ENCODE measurements around the gene KLHL29. TPM values are rescaled to one million over a fixed set of nuclear protein-coding genes. Genes with fewer than 3 reads are reported as not detected.
A peak's percentile ranks its signal among the peaks of the same experiment; 100 is the strongest.

KLHL29 gene
- total and polyA plus RNA-seq, 10 donors: 1.5 to 30.5 (median 9.4) TPM

DNA sequence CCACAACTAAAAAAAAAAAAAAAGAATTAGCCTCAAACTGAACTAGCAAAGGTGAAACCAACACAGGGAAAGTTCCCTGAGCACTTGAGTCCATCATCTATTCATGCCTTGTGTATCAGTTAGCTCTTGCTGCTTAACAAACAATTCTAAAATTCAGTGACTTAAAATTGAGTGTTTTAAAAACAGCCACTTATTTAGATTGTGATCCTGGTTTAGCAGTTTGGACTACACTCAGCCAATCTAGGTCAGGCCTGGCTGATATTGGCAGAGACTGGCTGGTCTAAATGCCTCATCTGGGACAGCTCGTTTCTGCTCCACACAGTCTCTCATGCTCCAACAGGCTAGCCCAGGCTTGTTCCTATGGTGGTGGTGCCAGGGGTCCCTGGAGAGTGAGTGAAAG lies 294.1 kb downstream of the KLHL29 start:
- 70 to 100% (median 83%) methylated on average over 1 of the region's 1 CpG for WGBS, 5 donors
- H3K36me3 ChIP-seq: no peaks in the 10 kb centered on the region
- no peak for TF ChIP-seq POLR2AphosphoS5 (IDR thresholded peaks at IDR 0.05)
- TF ChIP-seq, protein P1, sequence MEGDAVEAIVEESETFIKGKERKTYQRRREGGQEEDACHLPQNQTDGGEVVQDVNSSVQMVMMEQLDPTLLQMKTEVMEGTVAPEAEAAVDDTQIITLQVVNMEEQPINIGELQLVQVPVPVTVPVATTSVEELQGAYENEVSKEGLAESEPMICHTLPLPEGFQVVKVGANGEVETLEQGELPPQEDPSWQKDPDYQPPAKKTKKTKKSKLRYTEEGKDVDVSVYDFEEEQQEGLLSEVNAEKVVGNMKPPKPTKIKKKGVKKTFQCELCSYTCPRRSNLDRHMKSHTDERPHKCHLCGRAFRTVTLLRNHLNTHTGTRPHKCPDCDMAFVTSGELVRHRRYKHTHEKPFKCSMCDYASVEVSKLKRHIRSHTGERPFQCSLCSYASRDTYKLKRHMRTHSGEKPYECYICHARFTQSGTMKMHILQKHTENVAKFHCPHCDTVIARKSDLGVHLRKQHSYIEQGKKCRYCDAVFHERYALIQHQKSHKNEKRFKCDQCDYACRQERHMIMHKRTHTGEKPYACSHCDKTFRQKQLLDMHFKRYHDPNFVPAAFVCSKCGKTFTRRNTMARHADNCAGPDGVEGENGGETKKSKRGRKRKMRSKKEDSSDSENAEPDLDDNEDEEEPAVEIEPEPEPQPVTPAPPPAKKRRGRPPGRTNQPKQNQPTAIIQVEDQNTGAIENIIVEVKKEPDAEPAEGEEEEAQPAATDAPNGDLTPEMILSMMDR (IDR thresholded peaks at IDR 0.05 in 8 of 11, conservative IDR thresholded peaks at IDR 0.05 in 3 of 11): no peak
- TF ChIP-seq POLR2A (IDR thresholded peaks at IDR 0.05): no peak

DNA sequence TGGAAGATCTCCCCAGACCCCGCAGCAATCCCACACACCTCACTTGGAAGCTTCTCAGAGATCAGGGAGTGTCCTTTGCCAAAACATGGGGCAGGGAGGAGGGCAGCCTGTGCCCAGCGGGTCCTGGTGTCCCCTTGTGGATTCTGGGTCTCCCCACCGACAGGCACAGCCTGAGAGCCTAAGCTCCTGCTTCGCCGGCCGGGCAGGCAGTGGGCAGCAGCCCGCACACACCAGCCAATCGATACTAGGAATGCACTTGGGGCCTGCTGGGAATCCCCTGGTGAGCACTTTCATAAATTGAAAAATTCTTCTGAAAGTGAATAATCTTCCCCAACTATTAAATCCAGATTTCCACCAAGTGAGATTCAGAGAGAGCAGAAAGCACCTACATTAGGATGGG lies 296.0 kb downstream of the KLHL29 start:
- DNase-seq: no peak
- no peak overlapping the region for H3K4me3 ChIP-seq
- WGBS, 5 donors: 82 to 100% (median 94%) methylated on average over 2 to 8 of the region's 8 CpGs
- TF ChIP-seq POLR2A (IDR thresholded peaks at IDR 0.05): no peak
- TF ChIP-seq, protein P1 (IDR thresholded peaks at IDR 0.05 in 8 of 11, conservative IDR thresholded peaks at IDR 0.05 in 3 of 11): no peak
- no peak for TF ChIP-seq POLR2AphosphoS5 (IDR thresholded peaks at IDR 0.05)
- H3K9me3 ChIP-seq: peaks cover 0 to 18% (median 11%) of the 10 kb centered on the region in 8 donors
- H3K36me3 ChIP-seq: peaks cover 0 to 4% (median 0%) of the 10 kb centered on the region in 6 donors
- H3K27me3 ChIP-seq (replicated peaks in 1 of 7): peaks cover 0 to 11% (median 0%) of the 10 kb centered on the region in 7 donors
- H3K4me1 ChIP-seq: peaks cover 0 to 7% (median 0%) of the 10 kb centered on the region in 6 donors
- intact Hi-C loops (cut with DNase I; ENCODE audit: low total_unique reads): no loop called here
- no peak overlapping the region for H3K27ac ChIP-seq

More for the DNA sequence above, 294.1 kb downstream of the KLHL29 start:
- H3K4me1 ChIP-seq: no peaks in the 10 kb centered on the region
- H3K4me3 ChIP-seq: no peak overlapping the region
- H3K9me3 ChIP-seq: peaks cover 0 to 18% (median 11%) of the 10 kb centered on the region in 8 donors
- DNase-seq: no peak
- no peak overlapping the region for H3K27ac ChIP-seq
- peaks cover 0 to 7% (median 0%) of the 10 kb centered on the region in 7 donors for H3K27me3 ChIP-seq (replicated peaks in 1 of 7)
- intact Hi-C loops (cut with DNase I; ENCODE audit: low total_unique reads): no loop called here

DNA sequence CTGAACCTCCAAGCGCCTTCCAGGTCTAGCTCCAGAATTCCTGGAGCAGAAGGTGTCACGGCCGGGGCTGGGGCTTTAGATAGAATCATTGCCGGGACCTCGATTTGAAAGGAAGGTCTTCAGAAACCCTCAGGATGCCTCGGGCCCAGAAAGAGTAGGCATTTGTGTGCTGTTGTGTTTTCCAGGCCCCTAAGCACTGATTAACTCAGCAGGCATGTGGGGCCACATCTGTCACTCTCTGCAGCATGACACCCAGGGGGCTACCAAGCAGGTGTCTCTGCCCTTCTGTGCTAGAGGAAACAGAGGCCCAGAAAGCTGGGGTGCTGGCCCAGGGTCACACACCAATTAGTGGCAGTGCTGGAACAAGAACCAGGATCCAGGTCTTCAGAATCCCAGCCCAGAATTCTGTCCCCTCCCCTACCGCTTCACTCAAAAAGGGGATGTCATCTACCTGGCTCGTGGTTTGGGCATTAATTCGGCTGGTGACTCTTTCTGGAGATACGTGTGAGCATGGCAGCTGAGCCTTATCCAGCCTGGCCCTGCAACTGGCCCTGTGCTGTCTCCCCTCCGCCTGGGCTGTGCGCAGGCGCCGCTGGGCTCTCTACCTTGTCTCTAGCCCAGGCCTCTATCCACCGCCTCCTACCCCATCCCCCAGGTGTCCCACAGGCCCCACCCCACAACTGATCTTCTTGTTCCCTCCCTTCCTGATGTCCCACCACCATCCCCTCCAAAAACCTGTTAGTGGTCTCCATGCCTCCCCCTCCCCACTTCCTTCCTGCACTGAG lies 296.6 kb downstream of the KLHL29 start:
- WGBS, 5 donors: 83 to 99% (median 93%) methylated on average over 14 to 15 of the region's 15 CpGs
- intact Hi-C loops (cut with DNase I; ENCODE audit: low total_unique reads): no loop called here
- Histone ChIP-seq H3K9me3 (peaks cover 0 to 18% (median 11%) of the 10 kb centered on the region in 8 donors), H3K4me3 (no peak overlapping the region), H3K36me3 (peaks cover 0 to 4% (median 0%) of the 10 kb centered on the region in 6 donors), H3K27ac (no peak overlapping the region), H3K4me1 (peaks cover 0 to 7% (median 0%) of the 10 kb centered on the region in 6 donors), H3K27me3 (replicated peaks in 1 of 7) (peaks cover 0 to 11% (median 0%) of the 10 kb centered on the region in 7 donors)
- no peak for DNase-seq
- peak in 1 of 3 donors; percentile 10 for TF ChIP-seq POLR2AphosphoS5 (IDR thresholded peaks at IDR 0.05)
- TF ChIP-seq, protein P1 (IDR thresholded peaks at IDR 0.05 in 8 of 11, conservative IDR thresholded peaks at IDR 0.05 in 3 of 11): no peak
- no peak for TF ChIP-seq POLR2A (IDR thresholded peaks at IDR 0.05)

DNA sequence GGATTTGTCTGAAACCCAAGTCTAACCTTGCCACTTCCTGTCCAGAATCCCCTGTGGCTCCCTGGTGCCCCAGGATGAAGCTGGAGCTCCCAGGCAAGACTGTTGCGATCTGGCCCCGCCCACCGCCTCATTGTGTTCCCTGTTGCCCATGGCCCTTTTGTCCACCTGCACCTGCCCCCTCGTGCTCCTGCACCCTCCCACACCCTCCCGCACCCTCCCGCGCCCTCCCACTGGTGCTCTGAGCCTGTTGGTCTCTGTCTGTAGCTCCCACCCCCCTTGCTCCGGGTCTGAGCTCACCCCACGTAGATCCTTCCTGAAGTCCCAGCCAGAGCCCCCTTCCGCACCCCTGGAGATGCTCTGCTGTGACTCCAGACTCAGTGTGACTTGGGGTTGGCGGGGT lies 297.5 kb downstream of the KLHL29 start:
- intact Hi-C loops (cut with DNase I; ENCODE audit: low total_unique reads): no loop called here
- peaks cover 0 to 11% (median 0%) of the 10 kb centered on the region in 7 donors for H3K27me3 ChIP-seq (replicated peaks in 1 of 7)
- WGBS, 5 donors: 89 to 95% (median 94%) methylated on average over 10 to 11 of the region's 11 CpGs
- H3K9me3 ChIP-seq: peaks cover 0 to 15% (median 11%) of the 10 kb centered on the region in 8 donors
- peaks cover 0 to 4% (median 0%) of the 10 kb centered on the region in 6 donors for H3K36me3 ChIP-seq
- H3K4me3 ChIP-seq: no peak overlapping the region
- DNase-seq: no peak
- TF ChIP-seq POLR2AphosphoS5 (IDR thresholded peaks at IDR 0.05) (no peak), POLR2A (IDR thresholded peaks at IDR 0.05) (no peak)
- TF ChIP-seq, protein P1 (IDR thresholded peaks at IDR 0.05 in 8 of 11, conservative IDR thresholded peaks at IDR 0.05 in 3 of 11): no peak
- H3K4me1 ChIP-seq: peaks cover 0 to 7% (median 0%) of the 10 kb centered on the region in 6 donors
- no peak overlapping the region for H3K27ac ChIP-seq
